Omental fat pad (tissue), 4 donors: ENCODE measurements around the gene AKAP6. TPM values are rescaled to one million over a fixed set of nuclear protein-coding genes. Genes with fewer than 3 reads are reported as not detected.

Experiments used
- ATAC-seq: fragments of 150-250 bp; one replicate; pipeline ENCODE4 v1.9.1; 2016; ENCODE audit warnings: mild to moderate bottlenecking, moderate library complexity; ENCODE audit not compliant: low FRiP score
- DNase-seq: peaks from one replicate; pipeline ENCODE4 v3.0.0-alpha.2; 2019; ENCODE audit warnings: low spot score
- total RNA-seq, 4 donors: library from RNA; depleted of rRNA; stranded (reverse); fragments of >200 nt; gene quantifications; one replicate each; pipeline ENCODE4 v1.1.0, GENCODE V29; 2016
- TF ChIP-seq, protein P1 (sequence below), 3 donors: fragments of 450-650 bp; IDR thresholded peaks; one replicate each; pipeline ENCODE4 v1.5.1; 2016 to 2017; ENCODE audit warnings: antibody characterized with exemption in 3 of 3, mild to moderate bottlenecking in 3 of 3, moderate library complexity in 2 of 3

AKAP6 gene
- total RNA-seq, 4 donors from 2014 or later, result 3.3 to 8.7 (median 5.2) TPM

- DNase-seq, result no peak
- ATAC-seq, result no peak
- TF ChIP-seq, protein P1, sequence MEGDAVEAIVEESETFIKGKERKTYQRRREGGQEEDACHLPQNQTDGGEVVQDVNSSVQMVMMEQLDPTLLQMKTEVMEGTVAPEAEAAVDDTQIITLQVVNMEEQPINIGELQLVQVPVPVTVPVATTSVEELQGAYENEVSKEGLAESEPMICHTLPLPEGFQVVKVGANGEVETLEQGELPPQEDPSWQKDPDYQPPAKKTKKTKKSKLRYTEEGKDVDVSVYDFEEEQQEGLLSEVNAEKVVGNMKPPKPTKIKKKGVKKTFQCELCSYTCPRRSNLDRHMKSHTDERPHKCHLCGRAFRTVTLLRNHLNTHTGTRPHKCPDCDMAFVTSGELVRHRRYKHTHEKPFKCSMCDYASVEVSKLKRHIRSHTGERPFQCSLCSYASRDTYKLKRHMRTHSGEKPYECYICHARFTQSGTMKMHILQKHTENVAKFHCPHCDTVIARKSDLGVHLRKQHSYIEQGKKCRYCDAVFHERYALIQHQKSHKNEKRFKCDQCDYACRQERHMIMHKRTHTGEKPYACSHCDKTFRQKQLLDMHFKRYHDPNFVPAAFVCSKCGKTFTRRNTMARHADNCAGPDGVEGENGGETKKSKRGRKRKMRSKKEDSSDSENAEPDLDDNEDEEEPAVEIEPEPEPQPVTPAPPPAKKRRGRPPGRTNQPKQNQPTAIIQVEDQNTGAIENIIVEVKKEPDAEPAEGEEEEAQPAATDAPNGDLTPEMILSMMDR (IDR thresholded peaks at IDR 0.05), result no peak
Observed at GRCh38 chr14:32677129-32677780, 348.2 kb downstream of the AKAP6 start.

DNA sequence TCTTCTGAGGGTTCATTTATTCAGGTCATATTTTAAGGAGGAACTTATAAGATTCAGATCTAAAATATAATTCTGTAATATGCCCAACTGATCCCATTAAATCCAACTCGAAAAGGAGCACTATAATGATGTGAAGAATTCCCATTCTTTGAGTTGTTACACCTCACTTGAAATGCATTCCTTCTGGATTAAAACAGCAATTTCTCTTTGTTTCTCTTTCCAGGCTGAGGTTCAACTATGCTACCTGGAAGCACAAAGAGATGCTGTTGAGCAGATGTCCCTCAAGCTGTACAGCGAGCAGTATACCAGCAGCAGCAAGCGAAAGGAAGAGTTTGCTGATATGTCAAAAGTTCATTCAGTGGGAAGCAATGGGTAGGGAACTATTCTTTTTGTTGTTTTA, 349.0 kb downstream of the AKAP6 start:
- TF ChIP-seq, protein P1 (IDR thresholded peaks at IDR 0.05), result no peak
- DNase-seq (no peak), ATAC-seq (no peak)

DNA sequence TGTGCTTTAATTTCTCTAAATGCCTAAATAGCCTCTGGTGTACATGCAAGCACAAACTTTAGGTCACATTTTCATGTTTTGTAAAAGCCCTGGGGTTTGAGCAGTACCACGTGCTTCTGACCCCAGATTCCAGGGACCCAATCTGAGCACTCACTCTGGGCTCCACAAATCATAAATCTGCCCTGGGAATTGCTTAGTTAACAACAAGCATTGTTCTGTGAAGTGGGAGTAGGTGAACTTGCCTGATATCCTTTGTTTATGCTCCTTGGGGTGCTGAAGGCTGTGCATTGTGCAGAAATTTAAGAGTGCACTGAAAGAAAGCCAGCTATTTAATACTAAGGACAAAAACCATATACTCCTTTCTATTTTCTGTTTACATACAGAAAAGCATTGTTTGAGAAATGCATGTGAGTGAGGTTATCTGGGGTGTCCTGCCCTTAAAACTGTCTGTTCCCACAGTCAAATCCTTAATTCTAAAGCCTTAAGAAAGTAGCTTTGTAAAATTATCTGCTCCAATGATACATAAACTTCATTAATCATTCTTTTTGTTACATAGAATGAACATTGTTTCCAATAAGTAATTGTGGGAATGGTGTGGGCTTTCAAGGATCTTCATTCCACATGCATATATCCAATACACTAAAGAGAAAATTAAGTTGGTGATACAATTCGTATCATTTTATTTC, 351.0 kb downstream of the AKAP6 start:
- ATAC-seq (no peak), DNase-seq (no peak)
- TF ChIP-seq, protein P1 (IDR thresholded peaks at IDR 0.05), result no peak

GRCh38 chr14:32681598-32681997, 352.5 kb downstream of the AKAP6 start:
- TF ChIP-seq, protein P1 (IDR thresholded peaks at IDR 0.05), result no peak
- ATAC-seq, result peak; percentile 32

DNA sequence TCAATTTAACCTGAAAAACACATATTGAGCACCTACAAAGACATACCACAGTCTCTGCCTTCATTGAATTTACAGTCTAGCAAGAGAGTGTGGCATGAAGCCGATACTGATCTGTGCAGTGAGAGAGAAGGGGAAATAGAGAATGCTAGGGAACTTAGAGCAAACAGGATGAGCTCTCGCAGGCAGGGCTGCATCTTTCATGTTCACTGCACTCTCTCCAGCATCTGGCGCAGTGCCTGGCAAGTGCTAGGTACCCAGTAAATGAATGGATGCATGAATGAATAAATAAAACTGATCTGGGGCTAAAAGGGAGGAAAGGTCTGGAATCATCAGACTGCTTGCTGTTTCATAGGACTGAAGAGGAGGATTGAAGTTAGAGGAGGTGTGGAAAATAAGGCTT, 353.1 kb downstream of the AKAP6 start:
- TF ChIP-seq, protein P1 (IDR thresholded peaks at IDR 0.05), result no peak
- ATAC-seq, result no peak
- DNase-seq, result no peak

More at GRCh38 chr14:32681598-32681997, 352.5 kb downstream of the AKAP6 start:
- no peak for DNase-seq

DNA sequence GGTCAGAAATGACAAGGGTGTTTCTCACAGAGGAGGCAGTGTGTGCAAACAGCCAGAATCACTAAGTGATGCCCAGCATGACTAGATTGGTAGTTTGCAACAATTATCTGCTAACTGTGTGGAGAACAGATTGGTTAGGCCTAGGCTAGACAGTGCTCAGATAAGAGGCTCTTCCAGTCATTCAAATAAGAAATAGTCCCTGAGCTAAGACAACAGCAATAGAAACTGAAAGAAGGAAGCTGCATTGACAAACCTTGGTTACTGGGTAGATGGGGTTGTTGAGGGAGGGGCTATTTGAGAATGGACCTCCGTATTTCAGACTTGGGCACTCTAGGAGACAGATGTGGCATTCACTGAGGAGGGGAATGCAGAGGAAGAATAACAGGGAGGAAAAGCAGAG, 354.6 kb downstream of the AKAP6 start:
- no peak for DNase-seq
- TF ChIP-seq, protein P1 (IDR thresholded peaks at IDR 0.05), result no peak
- ATAC-seq, result no peak

GRCh38 chr14:32688941-32689340, 359.8 kb downstream of the AKAP6 start:
- TF ChIP-seq, protein P1 (IDR thresholded peaks at IDR 0.05), result no peak
- no peak for ATAC-seq
- no peak for DNase-seq
